A549 treated with CpdA at 1 μM for 4 hours (cell line): ENCODE data around the gene DNAJB9. TPM values are rescaled to one million over a fixed set of nuclear protein-coding genes. Genes with fewer than 3 reads are reported as not detected.

Experiments
- total RNA-seq: library from RNA; stranded (reverse); fragments of 200-300 nt; extraction: Qiagen RNA extraction; gene quantifications from 5 replicates; pipeline ENCODE4 v1.2.3, GENCODE V29; 2022; ENCODE audit warnings: low read depth

Gene DNAJB9
- total RNA-seq = 13.5 to 18.8 TPM (median 13.7 TPM) in 5 replicates

GRCh38 chr7:108569381-108570145 is at the start of gene DNAJB9, which contains the start of gene THAP5:
TSS of gene DNAJB9 (plus strand) at chr7:108569874. CDS start at chr7:108571727, 1,853 bp downstream.
TSS of gene THAP5 (minus strand) at chr7:108569706. CDS start at chr7:108569569, 137 bp downstream.

GRCh38 chr7:108525985-108526767 is 43.5 kb upstream of the DNAJB9 start, which contains the start of gene PNPLA8:
TSS of gene PNPLA8 (minus strand) at chr7:108526135. CDS start at chr7:108515491, 10,644 bp downstream.

Other genes starting within 250 kb of the DNAJB9 start
- 73.7 to 93.0 TPM (median 79.0 TPM) in 5 replicates for gene NRCAM, start 113.4 kb upstream of the DNAJB9 start, total RNA-seq
- 12.9 to 24.9 TPM (median 13.8 TPM) in 5 replicates for gene PNPLA8, start 43.7 kb upstream of the DNAJB9 start, total RNA-seq
- gene THAP5, start 168 bp upstream of the DNAJB9 start, total RNA-seq = 14.2 to 25.1 TPM (median 16.6 TPM) in 5 replicates